ENCODE results near the gene AUNIP.

Gene AUNIP

DNA sequence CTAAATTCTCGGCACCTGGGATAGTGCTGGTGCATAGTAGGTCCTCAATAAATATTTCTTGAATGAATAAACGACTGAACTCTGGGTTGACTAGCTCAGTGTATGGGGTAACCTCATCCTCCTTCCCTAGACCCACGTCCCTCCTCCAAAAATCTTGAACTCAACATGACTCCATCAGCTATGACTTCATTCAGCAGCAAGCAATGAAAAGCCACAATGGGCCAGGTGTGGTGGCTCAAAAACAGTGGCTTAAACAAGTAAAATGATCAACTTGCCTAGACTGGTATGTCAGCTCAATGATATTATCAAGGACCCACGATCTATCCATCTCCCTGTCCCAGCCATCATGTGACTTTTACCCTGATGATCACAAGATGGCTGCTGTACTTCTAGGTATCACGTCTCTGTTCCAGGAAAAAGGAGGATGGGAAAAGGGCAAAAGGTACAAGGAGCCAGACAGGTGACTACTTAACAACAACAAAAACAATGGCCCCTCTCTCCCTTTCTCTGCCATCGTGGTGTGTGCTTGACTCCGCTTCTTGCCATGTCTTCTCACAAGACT lies 29.2 kb upstream of the AUNIP start:
- DNase-seq (ENCODE audit: low spot score), result no peak

- DNase-seq (ENCODE audit: low spot score), result no peak
Measured at GRCh38 chr1:25885602-25886001, 26.3 kb upstream of the AUNIP start.

GRCh38 chr1:25881266-25881665 lies 22.0 kb upstream of the AUNIP start:
- DNase-seq (ENCODE audit: low spot score), result no peak

DNA sequence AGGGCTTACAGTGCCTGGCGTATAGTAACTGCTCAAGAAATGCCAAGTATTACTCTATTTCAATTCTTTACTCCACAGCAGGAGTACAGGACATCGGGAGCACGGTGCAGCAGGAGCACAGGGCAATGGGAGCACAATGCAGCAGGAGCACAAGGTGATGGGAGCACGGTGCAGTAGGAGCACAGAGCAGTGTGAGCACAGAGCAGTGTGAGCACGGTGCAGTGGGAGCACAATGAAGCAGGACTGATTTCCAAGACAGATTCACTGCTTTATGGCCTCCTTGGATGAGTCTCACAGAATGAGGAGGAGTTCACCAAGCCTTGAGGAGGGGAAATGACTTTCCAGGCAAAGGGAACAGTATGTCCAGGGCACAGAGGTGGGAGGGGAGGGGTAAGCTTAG lies 21.3 kb upstream of the AUNIP start:
- DNase-seq (ENCODE audit: low spot score), result no peak

DNA sequence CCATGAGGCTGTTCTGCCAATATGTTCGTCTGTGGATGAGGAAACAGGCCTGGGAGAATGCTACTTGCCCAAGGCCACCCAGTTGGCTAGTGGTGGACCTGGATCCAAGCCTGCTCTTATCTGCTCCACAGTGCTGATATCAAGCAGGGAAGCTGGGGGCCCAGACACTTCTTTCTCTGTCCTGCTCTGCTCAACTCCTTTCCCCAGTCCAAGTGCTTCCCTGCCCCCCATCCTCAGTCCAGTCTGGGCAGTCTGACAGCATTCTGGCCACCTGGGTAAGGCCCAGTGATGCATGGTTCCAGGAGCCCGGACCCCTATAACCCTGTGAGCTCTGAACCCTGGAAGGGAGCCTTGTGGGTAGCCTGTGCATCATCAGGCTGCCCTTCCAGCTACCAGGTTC lies 20.4 kb upstream of the AUNIP start:
- DNase-seq (ENCODE audit: low spot score), result no peak

DNA sequence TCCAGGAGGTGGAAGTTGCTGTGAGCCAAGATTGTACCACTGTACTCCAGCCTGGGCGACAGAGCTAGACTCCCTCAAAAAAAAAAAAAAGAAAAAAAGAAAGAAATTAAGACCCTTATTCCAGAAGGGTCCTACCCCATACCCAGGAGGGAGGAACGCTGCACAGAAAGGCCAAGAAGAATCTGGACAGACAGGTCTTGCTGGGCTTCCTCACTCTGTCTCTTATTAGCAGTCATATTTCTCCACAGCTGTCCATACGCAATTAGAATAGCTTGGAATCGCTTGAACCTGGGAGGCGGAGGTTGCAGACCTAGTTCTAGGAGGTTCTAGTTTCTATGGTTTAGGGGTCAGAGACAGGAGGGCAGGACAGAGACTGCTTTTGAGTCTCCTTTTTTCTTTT lies 19.4 kb upstream of the AUNIP start:
- DNase-seq (ENCODE audit: low spot score), result no peak

DNA sequence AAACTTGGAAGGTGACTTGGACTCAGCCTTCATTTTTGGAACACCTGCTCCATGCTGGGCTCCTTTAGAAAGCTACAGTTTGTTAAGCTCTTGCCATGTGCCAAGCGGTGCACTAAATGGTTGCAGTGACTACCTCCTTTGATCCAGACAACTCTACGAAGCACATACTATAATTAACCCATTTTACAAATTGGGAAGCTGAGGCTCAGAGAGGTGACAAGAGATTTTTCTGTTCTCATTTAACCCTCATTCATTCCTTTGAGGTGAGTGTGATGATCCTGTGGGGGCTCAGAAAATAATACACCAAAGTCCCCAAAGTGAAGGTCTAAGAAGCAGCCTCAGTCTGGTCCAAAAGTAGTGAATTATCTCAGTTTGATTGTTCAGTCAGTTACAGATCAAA lies 17.9 kb upstream of the AUNIP start:
- no peak for DNase-seq (ENCODE audit: low spot score)

DNA sequence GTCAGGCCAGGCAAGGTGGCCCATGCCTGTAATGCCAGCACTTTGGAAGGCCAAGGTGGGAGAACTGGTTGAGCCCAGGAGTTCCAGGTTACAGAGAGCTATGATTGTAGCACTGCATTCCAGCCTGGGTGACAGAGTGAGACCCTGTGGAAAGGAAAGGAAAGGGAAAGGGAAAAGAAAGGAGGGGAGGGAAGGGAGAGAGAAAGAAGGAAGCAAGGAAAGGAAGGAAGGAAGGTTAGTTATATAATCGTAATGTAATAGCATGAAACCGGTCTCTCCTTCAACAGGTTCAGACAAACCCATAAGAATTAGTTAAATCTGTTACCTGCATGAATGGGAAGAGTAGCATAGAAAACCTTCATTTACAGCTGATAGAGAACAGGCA lies 17.4 kb upstream of the AUNIP start:
- DNase-seq (ENCODE audit: low spot score), result no peak

- no peak for DNase-seq (ENCODE audit: low spot score)
Measured at GRCh38 chr1:25875856-25876692, 16.8 kb upstream of the AUNIP start.

GRCh38 chr1:25875154-25875855 lies 16.0 kb upstream of the AUNIP start, which contains the start of gene PAQR7:
TSS of gene PAQR7 (minus strand) at chr1:25875708. CDS start at chr1:25863839, 11,869 bp downstream.
- peak; percentile 92 for DNase-seq (ENCODE audit: low spot score)

DNA sequence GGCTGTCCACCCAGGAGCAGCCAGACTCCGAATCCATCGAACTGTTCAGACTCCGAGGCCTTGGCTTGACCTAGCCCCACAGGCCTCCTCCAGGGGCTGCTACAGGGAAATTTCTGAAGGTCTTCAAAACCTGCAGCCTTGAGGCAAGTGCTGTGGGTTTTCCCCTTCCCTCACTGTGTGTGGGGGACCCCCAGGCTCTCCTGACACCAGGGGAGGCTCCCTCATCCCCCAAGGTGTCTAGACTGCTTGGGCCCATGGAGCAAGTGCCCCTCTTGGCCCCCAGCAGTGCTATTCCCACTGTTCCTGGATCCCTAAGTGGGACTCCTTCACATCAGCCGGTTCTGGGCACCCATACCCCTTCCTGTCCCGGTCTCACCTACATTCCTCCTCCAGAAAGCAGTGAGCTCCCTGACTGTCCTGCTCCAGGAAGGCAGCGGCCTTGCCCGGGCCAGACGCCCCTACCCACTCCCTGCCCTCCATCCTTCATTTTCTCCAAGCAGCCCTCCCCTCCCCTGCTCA lies 15.4 kb upstream of the AUNIP start:
- no peak for DNase-seq (ENCODE audit: low spot score)

GRCh38 chr1:25874209-25874608 lies 15.0 kb upstream of the AUNIP start:
- no peak for DNase-seq (ENCODE audit: low spot score)

DNA sequence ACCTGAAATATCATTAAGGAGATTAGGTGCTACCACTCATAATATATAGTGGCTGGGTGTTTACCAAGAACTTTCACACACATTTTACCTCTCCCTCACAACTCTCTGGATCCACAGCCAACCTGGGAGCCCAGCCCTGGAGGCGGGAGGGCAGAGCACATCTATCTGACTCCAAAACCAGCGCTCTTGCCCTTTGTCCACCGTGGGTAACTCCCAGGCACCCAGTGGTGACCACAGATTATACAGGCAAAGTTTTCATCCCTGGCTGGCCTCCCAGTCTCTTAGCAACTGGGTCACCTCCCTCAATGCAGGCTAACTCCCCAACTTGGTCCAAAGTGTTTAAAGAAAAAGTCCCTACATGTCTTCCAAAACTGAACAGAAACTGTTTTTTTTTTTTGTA lies 13.9 kb upstream of the AUNIP start:
- no peak for DNase-seq (ENCODE audit: low spot score)

- DNase-seq (ENCODE audit: low spot score), result no peak
Measured at GRCh38 chr1:25872713-25873112, 13.5 kb upstream of the AUNIP start.

DNA sequence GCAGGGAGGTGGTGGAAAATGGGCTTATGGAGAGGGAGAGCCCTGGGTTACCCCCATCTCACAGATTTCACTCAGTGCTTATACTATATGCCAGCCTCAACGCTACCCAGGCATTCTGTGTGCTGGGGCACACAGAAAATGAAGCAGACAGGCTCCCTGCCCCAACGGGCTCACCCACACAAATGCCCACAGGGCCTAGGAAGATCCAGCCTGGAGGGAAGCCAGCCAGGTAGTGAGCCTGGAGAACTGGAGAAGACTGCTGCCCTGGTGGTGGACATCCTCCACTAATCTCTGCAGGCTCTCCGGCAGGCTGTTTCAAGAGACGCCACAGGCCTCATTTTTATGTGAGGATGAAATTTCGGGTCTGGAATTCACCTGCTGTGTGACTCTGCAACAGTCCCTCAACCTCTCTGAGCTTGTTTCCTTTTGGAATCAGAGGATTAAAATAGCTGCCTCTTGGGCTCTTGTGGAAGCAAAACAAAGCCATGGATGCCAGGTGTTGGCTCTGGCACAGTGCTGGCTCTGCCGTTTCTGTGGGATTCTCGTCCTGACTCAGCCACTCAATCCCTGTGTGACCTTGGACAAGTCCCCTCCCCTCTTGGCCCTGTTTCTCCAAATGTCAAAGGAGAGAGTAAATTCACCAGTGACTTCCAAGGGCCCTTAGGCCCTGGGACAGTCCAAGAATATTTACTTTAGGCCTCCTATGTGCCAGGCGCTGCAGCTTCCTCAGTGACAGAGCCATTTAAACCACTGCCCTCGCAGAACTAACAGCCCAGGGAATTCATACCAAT lies 12.6 kb upstream of the AUNIP start:
- DNase-seq (ENCODE audit: low spot score), result no peak

DNA sequence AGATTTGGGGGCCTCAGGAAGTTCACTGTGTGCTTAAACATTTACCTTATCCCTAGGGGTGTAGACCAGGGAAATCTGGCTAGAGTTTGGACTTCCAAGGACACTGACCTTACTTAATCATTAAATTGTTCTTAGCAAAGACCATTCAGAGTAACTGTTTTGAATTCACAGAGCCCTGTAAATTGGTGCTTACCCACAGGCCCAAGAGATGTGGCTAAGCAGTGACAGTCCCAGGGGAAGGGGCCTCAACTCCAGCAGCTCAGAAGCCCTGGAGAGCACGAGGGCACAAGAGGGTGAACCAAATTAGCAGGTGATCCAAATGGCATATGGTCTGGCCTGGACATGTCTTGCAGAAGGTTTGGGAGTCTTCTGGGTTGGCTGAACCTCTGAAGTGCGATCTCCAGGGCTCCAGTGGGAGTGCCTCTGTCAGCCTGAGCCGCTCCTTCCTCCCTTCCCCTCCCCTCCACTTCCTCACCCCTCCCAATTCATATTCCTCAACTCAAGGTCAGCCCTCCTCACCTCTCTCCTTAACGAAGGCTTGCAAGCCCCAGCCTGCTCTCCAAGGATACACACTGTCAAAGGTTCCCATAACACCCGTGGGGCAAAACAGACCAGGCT lies 11.9 kb upstream of the AUNIP start:
- no peak for DNase-seq (ENCODE audit: low spot score)

- DNase-seq (ENCODE audit: low spot score), result no peak
Measured at GRCh38 chr1:25870614-25871013, 11.4 kb upstream of the AUNIP start.

DNA sequence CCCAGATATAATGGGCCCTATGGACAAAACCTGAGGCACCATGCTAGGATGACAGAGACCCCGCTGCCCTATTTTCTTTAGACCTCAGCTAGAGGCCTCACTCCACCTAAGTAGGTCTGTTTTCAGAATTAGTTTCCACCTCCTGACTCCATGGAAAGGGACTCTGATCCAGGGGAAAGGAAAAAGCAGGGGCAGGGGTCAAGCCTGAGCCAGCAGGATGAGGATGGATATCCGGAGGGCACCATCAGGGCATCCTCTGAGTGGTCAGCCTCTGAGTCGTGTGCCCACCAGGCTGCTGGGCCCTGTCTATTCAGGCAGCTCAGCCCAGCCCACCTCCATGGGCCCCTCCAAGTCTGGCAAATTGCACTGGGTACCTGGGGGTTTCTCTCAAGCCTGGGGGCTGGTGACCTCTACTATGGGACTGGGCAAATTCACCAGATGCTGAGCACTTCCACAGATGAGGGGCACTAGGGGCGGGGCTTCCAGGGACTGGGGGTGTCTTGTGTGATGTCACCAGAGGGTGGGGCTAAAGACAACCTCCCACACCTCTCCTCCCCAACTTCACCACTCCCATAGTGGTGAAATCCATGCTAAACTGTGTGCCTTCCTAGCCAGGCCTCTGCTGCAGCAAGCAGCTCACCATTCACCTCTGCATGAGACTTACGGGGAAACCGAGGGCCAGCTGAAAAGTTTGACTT lies 10.8 kb upstream of the AUNIP start:
- DNase-seq (ENCODE audit: low spot score), result no peak

DNA sequence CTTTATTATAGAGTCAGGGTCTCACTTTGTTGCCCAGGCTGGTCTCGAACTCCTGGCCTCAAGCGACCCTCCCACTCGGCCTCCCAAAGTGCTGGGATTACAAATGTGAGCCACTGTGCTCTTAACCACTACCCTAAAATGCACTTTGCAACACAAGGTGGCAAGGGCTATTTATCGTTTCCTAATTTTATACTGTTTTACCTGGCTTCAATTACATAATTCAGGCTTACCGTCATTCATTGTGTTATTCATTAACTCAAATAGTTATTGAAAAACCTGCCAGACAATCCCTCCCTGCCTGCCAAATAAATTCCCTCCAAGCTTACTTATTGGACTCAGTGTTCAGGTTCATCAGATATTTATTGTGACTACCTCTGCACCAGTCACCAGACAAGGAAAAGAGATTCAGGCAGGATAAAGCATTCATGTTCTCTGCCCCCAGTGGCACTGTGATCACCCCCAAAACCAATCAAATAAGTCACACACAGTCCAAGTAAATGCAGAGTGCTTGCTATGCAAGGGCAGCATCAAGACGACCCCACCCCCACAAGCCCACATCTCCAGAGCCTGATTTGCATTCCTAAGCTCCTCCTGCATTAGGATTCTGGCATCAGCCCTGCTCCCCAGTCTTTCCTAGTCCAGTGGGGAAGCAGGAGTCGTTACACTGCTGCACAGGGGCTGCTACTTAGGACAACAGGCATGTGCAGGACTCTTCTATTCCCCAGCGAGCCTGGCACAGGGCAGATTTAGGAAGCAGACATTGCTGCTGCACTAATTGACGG lies 8.1 kb upstream of the AUNIP start:
- no peak for DNase-seq (ENCODE audit: low spot score)

GRCh38 chr1:25866288-25866687 lies 7.0 kb upstream of the AUNIP start:
- no peak for DNase-seq (ENCODE audit: low spot score)
